Muscle of leg (tissue), 11 donors: ENCODE results near the gene CGB7. TPM values are rescaled to one million over a fixed set of nuclear protein-coding genes. Genes with fewer than 3 reads are reported as not detected.
"Not testable (repeated sequence)": the region's sequence is repeated elsewhere in the genome, so short reads cannot be mapped to it uniquely, and the experiment has no call there.

Experiments
- DNase-seq: peaks from one replicate; pipeline ENCODE4 v3.0.0; 2013
- H3K27ac ChIP-seq: one replicate; pipeline ENCODE4 v1.5.1; 2013; ENCODE audit warnings: mild to moderate bottlenecking, low read length, control low read depth
- H3K27me3 ChIP-seq: one replicate; pipeline ENCODE4 v1.6.1; 2013; ENCODE audit warnings: low read length; ENCODE audit not compliant: control insufficient read depth, insufficient read depth
- H3K36me3 ChIP-seq: one replicate; pipeline ENCODE4 v1.6.1; 2013; ENCODE audit warnings: low read length; ENCODE audit not compliant: control insufficient read depth, insufficient read depth
- H3K4me1 ChIP-seq: one replicate; pipeline ENCODE4 v1.6.1; 2013; ENCODE audit warnings: low read length; ENCODE audit not compliant: control insufficient read depth, insufficient read depth
- H3K4me3 ChIP-seq: one replicate; pipeline ENCODE4 v1.5.1; 2013; ENCODE audit warnings: low read length, control low read depth
- H3K9me3 ChIP-seq: replicated peaks from 2 replicates; pipeline ENCODE4 v1.6.1; 2013; ENCODE audit warnings: low read depth, low read length; ENCODE audit not compliant: control insufficient read depth
- WGBS: methylation state at CpG from one replicate; pipeline ENCODE4 v1.1.5; 2013; ENCODE audit warnings: missing lambda C conversion rate; ENCODE audit not compliant: insufficient coverage; 5-methylcytosine and 5-hydroxymethylcytosine counted together
- polyA plus RNA-seq, 8 donors: library from polyadenylated mRNA; unstranded; fragments of 120-200 nt; gene quantifications; one replicate each; pipeline versions ENCODE4 v1.2.1 to v1.2.3, GENCODE V29; 2013; ENCODE audit warnings: inconsistent platforms in 1 of 8, low replicate concordance in 1 of 8; ENCODE audit not compliant: insufficient read length in 8 of 8, insufficient read depth in 1 of 8
- total RNA-seq: library from RNA; stranded (reverse); fragments of 120-200 nt; gene quantifications from one replicate; pipeline ENCODE4 v1.2.4, GENCODE V29; 2013

The CGB7 gene
- total and polyA plus RNA-seq, 9 donors, result 0.34 to 1.4 (median 0.70) TPM

DNA sequence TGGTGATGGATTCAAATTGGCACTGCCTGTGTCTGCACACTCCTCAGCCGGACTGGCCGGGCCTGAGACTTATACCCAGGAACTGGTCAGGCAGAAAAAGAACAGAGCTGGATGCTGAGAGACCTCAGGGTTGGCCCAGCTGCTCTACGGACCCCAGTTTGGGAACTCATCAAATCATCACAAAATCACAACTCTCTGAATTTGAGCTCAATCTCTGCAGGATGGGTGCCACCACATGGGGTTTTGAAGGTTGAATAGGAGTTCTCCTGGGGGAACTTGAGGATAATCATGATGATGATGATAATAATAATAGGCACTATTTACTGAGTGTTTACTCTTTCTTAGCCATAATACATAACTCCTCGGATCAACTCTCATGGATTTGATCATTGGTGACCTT, 14.9 kb downstream of the CGB7 start:
- not testable (repeated sequence) for H3K4me1 ChIP-seq, H3K27ac ChIP-seq, H3K27me3 ChIP-seq, H3K9me3 ChIP-seq, H3K4me3 ChIP-seq, DNase-seq, H3K36me3 ChIP-seq
- WGBS, result no CpG with 5 or more reads among the region's 4 CpGs

DNA sequence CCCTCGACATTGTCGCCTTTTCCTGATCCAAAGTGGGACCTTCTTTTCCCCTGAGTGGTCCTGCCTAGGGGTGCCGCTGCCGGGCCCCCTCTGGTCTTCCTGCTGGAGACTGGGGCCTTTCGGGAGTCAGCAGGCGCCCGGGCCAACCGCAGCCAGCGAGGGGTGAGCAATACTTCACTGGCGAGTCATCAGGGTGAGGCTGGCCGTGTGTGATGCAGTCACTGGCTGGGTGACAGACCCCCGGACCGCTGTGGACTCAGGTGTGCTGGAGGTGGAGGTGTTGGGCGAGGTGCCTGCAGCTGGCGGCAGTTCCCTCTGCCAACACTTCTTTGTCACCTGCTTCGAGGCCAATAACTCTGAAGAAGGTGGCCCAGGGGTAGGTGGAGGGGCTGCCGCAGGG, 15.4 kb downstream of the CGB7 start:
- Histone ChIP-seq H3K9me3 (no peaks in the 10 kb centered on the region), H3K4me1 (no peaks in the 10 kb centered on the region), H3K27me3 (no peaks in the 10 kb centered on the region), H3K4me3 (no peak overlapping the region), H3K36me3 (no peaks in the 10 kb centered on the region), H3K27ac (no peak overlapping the region)
- 73% methylated on average over 11 of the region's 17 CpGs for WGBS
- DNase-seq, result no peak

DNA sequence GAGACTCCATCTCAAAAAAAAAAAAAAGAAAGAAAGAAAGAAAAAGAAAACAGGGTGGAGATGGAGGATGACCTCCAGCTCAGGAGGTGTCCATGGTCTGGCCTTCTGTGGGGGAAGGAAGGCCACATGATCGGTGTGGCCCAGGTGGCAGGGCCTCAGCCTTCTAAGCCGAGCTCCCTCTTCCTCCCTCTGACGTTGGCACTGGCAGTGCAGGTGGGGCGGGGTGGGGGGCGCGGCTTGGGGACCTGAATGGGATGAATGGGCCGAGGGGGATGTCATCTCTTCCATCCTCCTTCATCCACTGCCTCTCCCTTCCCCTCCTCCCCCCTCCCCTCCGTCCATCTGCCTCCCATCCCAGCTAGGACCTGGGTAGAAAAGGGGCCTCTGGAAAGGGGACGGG, 17.8 kb downstream of the CGB7 start:
- H3K36me3 ChIP-seq, H3K4me1 ChIP-seq, H3K27me3 ChIP-seq, H3K4me3 ChIP-seq, H3K9me3 ChIP-seq, H3K27ac ChIP-seq, DNase-seq: not testable (repeated sequence)
- WGBS, result no CpG with 5 or more reads among the region's 9 CpGs

DNA sequence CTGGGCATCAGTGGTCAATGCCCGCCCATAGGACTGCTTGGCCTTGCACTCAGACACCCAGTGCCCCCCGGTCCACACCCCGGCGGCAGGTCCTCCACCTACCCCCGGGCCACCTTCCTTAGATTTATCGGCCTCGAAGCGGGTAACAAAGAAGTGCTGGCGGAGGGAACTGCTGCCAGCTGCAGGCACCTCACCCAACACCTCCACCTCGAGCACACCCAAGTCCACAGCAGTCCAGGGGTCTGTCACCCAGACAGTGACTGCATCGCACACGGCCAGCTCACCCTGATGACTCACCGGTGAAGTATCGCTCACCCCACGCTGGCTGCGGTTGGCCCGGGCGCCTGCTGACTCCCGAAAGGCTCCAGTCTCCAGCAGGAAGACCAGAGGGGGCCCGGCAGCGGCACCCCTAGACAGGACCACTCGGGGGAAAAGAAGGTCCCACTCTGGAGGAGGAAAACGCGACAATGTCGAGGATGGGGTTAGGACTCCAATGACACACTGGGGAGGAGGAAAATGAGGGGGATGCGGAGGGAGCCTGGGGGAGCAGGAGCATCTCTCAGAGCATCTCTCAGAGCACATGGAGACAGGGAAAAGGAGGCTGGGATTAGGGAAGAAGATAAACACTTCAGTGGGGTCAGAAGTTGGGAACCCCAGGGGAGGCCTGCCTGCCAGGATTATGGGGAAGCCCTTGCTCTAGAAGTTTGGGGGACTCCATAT, 18.8 kb downstream of the CGB7 start:
- not testable (repeated sequence) for H3K4me3 ChIP-seq, H3K36me3 ChIP-seq

DNA sequence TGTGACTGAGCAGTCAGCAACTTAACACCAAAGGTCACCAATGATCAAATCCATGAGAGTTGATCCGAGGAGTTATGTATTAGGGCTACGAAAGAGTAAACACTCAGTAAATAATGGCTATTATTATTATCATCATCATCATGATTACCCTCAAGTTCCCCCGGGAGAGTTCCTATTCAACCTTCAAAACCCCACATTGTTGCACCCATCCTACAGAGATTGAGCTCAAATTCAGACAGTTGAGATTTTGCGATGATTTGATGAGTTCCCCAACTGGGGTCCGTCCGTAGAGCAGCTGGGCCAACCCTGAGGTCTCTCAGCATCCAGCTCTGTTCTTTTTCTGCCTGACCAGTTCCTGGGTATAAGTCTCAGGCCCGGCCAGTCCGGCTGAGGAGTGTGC, 19.4 kb downstream of the CGB7 start:
- H3K4me1 ChIP-seq, DNase-seq, H3K9me3 ChIP-seq, H3K27me3 ChIP-seq, H3K4me3 ChIP-seq, H3K36me3 ChIP-seq, H3K27ac ChIP-seq: not testable (repeated sequence)
- no CpG with 5 or more reads among the region's 8 CpGs for whole genome bisulfite sequencing

More for the DNA sequence above, 18.8 kb downstream of the CGB7 start:
- H3K27ac ChIP-seq, H3K4me1 ChIP-seq, DNase-seq, H3K27me3 ChIP-seq, H3K9me3 ChIP-seq: not testable (repeated sequence)
- 87% methylated on average over 26 of the region's 26 CpGs for WGBS

DNA sequence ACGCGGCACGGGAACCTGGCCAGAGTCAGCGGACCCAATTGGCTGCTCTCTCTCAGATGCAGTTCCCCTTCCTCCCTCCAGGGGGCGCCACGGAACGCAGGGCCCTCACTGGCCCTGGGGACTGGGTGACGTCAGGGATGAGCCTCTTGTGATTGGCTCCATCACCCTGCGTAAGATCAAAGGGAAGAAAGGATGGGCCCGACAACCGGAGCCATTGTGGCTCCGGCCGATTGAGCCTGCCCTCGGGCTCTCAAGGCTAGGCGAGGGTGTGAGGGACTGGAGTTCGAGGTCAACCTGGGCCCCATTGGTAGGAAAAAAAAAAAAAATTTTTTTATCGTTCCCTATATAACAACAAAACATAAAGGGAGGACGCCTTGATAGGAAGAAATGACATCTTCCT, 20.7 kb downstream of the CGB7 start, which contains the start of gene CGB1:
CGB1 (minus strand) TSS at position 81 of the 400 bp plus-strand sequence. CDS start 184 bp downstream, outside the sequence.
- H3K27me3 ChIP-seq, H3K4me1 ChIP-seq, H3K27ac ChIP-seq, H3K9me3 ChIP-seq, H3K36me3 ChIP-seq, DNase-seq, H3K4me3 ChIP-seq: not testable (repeated sequence)
- 40% methylated on average over 1 of the region's 18 CpGs for WGBS

DNA sequence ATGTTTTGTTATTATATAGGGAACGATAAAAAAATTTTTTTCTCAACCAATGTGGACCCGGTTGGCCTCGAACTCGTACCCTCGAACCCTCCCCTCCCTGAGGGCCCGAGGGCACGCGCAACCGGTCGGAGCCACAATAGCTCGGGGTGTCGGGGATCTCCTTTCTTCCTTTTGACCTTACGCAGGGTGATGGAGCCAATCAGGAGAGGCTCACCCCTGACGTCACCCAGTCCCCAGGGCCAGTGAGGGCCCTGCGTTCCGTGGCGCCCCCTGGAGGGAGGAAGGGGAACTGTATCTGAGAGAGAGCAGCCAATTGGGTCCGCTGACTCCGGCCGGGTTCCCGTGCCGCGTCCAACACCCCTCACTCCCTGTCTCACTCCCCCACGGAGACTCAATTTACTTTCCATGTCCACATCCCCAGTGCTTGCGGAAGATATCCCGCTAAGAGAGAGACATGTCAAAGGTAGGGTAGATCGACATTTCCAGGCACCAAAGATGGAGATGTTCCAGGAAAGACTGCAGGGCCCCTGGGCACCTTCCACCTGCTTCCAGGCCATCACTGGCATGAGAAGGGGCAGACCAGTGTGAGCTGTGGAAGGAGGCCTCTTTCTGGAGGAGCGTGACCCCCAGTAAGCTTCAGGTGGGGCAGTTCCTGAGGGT, 25.8 kb downstream of the CGB7 start, which contains the start of gene CGB2:
CGB2 (plus strand) TSS at position 249 of the 660 bp plus-strand sequence; CDS start at position 455, 206 bp downstream.
- not testable (repeated sequence) for H3K27ac ChIP-seq, H3K36me3 ChIP-seq, DNase-seq, H3K27me3 ChIP-seq, H3K4me3 ChIP-seq, H3K9me3 ChIP-seq, H3K4me1 ChIP-seq
- 41% methylated on average over 7 of the region's 28 CpGs for WGBS

DNA sequence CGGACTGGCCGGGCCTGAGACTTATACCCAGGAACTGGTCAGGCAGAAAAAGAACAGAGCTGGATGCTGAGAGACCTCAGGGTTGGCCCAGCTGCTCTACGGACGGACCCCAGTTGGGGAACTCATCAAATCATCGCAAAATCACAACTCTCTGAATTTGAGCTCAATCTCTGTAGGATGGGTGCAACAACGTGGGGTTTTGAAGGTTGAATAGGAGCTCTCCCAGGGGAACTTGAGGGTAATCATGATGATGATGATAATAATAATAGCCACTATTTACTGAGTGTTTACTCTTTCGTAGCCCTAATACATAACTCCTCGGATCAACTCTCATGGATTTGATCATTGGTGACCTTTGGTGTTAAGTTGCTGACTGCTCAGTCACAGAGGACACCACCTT, 27.2 kb downstream of the CGB7 start:
- not testable (repeated sequence) for H3K27ac ChIP-seq, H3K4me1 ChIP-seq, H3K9me3 ChIP-seq, H3K27me3 ChIP-seq, DNase-seq, H3K4me3 ChIP-seq, H3K36me3 ChIP-seq
- no CpG with 5 or more reads among the region's 8 CpGs for WGBS

DNA sequence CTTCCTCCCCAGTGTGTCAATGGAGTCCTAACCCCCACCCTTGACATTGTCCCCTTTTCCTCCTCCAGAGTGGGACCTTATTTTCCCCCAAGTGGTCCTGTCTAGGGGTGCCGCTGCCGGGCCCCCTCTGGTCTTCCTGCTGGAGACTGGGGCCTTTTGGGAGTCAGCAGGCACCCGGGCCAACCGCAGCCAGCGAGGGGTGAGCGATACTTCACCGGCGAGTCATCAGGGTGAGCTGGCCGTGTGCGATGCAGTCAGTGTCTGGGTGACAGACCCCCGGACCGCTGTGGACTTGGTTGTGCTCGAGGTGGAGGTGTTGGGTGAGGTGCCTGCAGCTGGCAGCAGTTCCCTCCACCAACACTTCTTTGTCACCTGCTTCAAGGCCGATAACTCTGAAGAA, 27.8 kb downstream of the CGB7 start:
- H3K4me1 ChIP-seq, H3K9me3 ChIP-seq, H3K27ac ChIP-seq, H3K4me3 ChIP-seq, H3K36me3 ChIP-seq, DNase-seq, H3K27me3 ChIP-seq: not testable (repeated sequence)
- no CpG with 5 or more reads among the region's 14 CpGs for WGBS

DNA sequence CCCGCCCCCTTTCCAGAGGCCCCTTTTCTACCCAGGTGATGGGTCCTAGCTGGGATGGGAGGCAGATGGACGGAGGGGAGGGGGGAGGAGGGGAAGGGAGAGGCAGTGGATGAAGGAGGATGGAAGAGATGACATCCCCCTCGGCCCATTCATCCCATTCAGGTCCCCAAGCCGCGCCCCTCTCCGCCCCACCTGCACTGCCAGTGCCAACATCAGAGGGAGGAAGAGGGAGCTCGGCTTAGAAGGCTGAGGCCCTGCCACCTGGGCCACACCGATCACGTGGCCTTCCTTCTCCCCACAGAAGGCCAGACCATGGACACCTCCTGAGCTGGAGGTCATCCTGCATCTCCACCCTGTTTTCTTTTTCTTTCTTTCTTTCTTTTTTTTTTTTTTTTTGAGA, 28.9 kb downstream of the CGB7 start:
- not testable (repeated sequence) for H3K9me3 ChIP-seq, DNase-seq, H3K4me1 ChIP-seq, H3K27ac ChIP-seq, H3K27me3 ChIP-seq, H3K36me3 ChIP-seq, H3K4me3 ChIP-seq
- WGBS, result no CpG with 5 or more reads among the region's 9 CpGs
